LHCN-M2 (cell line): ENCODE data around the gene MACROD2. TPM values are rescaled to one million over a fixed set of nuclear protein-coding genes. Genes with fewer than 3 reads are reported as not detected.

Source experiments
- DNase-seq: peaks from one replicate; pipeline ENCODE4 v3.0.0-alpha.2; 2012; ENCODE audit warnings: low read depth
- total RNA-seq: library from RNA; depleted of rRNA; stranded (reverse); fragments of >200 nt; gene quantifications from 2 replicates; pipeline ENCODE4 v1.2.3, GENCODE V29; 2014

MACROD2 gene
- total RNA-seq, 1 experiment from 2014 or later: 1.1 TPM

DNA sequence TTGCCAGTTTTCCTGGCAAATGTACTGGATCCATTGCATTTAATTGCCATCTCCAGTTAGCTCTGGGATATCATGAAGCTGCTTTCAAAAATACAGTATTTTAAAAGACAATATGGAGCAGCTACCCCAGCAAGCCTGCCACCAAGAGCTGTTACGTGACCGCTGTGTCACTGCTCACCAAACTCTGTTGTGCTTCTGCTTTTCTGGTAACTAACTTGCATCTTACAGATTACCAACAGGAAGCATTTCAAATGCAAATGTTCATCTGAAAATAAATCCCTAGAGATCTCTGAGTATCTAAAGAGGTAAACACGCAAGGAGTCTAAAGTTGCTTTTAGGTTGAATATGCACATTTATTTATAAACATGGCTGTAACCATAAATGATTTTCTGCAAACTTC lies 1569.7 kb downstream of the MACROD2 start:
- DNase-seq: no peak

DNA sequence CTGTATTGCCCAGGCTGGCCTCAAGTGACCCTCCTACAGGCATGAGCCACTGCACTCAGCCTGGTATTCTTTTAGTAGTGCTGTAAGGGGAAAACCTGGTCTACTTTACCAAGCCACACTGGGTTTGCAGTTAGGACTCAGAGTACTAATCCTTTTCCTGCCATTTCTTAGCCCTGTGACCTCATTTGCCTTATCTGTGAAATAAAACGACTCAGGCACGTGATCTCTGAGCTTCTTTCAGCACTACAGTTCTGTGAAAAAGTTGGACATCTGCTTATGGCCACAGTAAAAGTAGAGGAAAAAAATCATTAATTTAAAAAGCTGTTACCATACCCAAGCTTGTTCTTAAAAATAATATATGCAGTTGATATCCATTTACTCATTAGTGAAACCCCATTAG lies 1570.5 kb downstream of the MACROD2 start:
- no peak for DNase-seq

DNA sequence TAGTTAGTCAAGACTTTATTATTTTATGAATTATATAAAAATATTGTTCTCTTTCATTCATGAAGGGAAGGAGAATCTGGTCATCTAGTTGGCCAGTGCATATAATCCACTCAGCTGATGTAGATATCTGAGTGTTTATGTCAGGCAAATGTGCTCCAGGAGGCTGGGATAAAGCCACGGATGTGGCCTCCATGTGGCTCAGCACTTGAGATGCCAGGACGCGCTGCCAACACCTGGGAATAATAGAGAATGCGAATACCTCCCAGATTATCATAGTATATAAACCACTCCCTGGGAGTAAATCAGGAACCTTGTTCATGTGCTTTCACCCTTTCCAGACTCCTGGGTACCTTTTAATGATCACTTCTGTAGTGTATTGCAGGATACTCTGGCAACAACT lies 1571.9 kb downstream of the MACROD2 start:
- DNase-seq: no peak

DNA sequence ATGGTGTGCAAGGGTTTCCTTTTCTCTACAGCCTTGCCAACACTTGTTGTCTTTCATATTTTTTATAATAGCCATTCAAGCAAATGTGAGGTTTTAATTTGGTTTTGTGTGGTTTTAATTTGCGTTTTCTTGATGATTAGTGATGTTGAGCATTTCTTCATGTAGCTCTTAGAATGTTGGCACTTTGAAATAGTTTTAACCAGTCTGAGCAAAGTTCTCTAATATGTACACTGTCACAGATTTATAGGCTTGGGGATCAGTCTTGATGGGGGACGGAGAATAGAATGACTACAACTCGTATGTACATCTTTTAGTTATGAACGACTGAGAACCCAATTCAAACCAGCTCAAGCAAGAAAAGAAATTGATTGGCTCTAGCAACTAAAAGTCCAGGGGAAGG lies 1574.8 kb downstream of the MACROD2 start:
- no peak for DNase-seq

DNA sequence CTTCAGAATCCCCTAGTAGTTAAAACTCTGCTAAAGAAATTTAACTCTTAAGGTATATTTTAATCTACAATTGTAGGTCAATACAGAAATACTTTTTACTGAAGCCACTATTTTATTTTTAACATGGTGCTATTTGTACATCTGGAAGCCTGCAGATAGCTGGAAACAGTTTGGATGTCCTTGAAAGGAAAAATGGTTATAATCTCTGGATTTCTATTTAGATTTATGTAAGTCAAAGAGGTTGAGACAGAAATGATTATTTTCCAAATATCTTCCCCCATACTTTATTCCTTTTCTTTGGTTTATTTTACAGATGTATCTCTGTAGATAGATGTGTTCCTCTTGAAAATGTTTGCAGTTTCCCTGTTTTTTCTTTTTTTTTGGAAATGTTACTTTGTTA lies 1575.7 kb downstream of the MACROD2 start:
- no peak for DNase-seq

DNA sequence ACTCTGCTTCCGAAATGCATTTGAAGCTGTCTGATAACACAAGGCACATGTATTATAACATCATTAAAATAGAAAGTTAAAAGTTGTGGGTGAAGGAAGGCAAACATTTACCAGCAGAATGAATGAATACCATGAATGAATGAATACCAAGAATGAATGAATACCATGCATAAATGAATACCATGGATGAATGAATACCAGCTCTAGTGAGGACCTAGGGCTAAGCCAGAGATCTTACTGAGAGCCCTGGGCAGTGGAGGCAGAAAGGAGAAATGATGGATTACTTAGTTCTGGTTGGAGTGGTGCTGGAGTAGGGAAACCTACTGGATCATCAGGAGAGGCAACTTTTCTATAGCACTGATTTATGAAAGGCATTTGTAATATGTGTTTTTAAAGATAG lies 1579.9 kb downstream of the MACROD2 start:
- no peak for DNase-seq

DNA sequence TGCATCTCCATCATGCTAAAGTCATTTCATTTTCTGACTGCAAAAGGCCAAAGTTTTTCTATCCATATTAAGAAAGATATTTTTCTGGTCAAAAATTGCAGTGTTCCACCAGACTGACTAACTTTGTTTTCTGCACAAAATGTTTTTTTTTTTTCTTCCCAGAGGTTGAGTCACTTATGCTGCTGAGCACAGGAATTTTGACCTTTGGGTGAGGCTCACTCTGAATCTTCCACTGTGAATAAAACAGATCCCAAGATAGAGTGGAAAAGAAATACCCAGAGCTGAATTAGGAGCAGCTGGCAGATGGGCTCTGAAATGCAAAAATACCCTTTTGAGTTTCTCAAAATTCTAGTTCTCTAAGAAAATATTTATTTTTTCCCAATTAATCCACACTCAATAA lies 1581.1 kb downstream of the MACROD2 start:
- DNase-seq: peak; percentile 31

DNA sequence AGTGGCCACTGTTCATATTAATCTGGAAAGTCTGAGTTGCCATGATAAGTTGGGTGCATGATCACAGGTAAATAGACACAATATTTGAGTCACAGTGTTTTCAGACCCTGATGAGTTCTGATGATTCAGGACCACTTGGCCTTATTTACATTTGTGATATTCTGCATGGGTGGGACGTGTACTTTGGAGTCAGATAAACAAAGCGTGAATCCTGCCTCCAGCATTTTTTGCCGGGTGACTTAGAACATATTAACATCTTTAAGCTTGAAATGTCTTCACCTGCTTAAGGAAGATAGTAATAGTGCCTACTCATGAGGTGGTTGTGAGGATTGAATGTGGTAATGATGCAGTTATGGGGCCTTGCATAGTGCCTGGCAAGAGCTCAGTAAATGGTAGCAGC lies 1582.8 kb downstream of the MACROD2 start:
- no peak for DNase-seq

DNA sequence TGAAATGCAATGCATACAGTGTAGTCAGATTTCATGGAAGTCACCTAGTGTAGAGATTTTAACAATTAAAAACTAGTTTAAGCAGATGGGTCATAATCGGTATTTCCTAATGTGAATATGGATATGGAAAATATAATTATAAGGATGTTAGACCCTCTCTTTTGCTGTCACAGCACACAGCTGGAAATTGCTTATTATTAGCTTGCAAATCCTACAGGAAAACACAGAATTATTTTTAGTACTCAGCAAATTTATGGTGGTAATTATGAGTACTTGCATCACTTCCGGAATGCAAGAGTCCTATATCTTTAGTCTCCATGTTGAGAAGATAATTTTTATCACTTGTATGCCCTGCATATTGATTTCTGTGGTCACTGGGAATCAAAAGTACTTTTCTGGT lies 1584.4 kb downstream of the MACROD2 start:
- DNase-seq: no peak

DNA sequence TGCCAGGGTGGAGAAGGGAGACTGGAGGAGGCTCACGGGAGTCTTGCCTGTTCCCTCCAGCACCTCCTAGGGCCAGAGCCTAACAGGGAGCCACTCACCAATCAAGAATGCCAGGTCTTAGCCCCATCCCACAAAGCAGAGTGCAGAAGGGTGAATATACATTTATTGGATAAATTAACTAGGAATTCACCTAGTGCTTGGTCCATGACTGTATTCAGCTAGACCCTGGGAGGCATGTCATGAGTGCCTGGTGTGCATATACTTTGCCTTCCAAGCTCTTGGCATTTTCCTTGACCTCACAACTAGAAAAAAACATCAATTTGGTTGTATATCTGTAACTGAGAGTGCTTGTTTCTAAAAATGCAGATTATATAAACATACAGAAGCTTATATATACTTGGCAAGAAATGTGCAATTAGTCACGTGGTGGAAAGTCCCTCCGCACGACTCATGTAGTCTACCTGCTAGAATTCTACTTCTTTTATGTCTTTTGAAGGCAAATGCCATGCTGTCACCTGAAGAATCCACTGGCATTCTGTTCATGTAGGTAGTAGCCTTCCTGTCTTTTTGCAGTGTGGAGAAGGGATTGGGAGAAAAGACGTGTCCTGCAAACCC lies 1586.9 kb downstream of the MACROD2 start:
- no peak for DNase-seq

DNA sequence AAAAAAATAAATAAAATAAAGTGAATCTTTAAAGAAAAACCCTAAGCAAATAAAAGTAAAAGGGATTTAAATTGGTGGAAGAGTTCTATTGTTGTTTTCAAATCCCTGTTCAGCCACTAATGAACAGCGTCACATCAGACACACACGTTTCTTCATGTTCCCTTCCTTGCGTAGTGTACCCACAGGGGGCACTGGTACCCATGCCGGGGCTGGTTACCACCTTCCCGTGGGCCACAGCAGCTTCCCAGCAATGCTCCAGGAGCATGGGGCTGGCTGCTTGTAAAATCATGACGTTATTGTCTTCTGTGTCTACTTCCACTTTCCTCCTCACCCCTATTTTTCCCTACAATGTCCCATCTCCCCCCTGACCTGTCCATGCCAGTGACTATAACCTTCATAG lies 1589.2 kb downstream of the MACROD2 start:
- DNase-seq: no peak

DNA sequence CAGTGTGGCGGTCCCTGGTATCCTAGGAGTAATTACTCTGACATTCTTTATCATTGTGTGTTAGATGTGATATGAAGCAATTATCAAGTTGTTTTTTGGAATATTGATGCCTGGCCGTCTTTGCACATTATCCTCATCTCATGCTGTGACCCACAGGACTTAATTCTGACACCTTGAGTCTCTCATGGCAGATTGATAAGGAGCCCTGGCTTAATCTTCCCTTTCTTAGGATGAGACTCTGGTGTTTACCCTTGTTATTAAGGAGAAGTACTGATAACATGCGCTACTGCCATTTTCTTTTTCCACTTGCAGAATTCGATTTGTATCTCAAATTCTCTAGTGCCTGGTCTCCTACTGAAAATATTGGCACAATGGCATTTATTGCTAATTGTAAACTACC lies 1597.8 kb downstream of the MACROD2 start:
- DNase-seq: no peak

DNA sequence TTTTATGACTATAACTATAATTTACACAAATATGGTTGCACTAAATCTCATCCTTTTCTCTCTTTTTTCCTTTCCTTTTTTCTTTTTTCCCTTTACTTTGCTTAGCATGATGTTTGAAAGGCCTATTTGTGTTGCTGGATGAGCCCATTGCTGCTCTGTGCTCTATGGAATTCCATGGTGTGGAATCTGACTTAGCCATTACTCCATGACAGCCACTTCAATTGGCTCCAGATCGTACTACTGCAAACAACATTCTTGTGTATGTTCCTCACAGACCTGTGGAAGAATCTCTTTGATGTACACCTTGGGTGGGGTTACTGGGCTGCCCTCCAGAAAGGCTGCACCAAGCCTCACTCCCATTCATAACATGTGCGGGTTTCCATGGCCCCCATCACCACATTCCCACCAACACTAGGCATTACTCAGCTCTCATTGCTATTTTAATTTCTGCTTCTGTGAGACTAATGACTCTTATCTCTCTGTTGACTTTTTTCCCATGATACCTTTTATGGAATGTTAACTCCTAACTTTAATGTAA lies 1598.9 kb downstream of the MACROD2 start:
- DNase-seq: no peak

DNA sequence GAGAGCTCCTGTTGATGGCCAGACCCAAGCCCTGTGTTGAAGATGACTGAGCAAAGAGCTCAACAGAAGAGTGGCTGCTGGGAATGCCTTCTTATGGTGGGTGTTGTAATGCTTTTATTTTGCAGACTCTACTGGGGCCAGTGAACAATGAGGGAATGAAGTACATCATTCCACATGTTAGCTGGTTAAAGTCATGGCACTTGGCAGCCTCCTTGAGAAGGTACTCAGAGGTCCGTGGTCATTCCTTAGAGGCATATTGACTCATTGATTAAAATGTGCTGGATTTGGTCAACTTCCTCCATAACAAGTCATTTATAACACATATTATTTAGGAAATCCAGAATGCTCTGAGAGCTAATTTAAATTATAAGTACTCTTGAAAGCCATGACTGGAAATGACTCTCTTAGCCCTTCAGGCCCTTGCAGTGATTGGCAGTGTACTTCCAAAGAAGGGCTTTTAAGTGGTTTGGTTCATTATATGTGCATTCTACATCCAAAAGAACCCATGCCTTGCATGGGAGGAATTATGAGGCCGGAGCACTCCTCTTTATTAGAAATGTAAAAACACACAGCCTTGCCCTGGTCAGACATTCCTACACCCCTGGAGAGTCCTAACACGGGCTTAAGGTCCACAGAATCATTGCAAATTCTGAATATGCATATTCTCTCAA lies 1601.0 kb downstream of the MACROD2 start:
- no peak for DNase-seq

DNA sequence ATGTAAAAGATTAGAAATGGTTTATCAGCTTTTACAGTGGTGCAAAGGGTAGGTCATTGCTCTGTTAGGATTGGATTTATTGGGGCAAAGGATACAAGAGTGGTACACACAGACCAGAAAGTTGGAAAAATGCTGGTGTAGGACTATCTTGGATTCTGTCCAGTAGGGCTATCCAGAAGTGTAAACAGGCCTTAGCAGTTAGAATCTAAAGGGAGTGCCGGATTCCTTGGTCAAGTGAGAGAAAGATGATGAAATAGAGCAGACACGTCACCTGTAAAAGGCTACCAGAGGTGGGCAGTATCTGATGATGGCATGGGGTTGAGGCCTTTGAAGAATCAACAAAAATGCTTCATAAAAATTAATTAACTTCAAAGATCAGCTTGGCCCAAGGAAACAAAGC lies 1602.0 kb downstream of the MACROD2 start:
- no peak for DNase-seq

DNA sequence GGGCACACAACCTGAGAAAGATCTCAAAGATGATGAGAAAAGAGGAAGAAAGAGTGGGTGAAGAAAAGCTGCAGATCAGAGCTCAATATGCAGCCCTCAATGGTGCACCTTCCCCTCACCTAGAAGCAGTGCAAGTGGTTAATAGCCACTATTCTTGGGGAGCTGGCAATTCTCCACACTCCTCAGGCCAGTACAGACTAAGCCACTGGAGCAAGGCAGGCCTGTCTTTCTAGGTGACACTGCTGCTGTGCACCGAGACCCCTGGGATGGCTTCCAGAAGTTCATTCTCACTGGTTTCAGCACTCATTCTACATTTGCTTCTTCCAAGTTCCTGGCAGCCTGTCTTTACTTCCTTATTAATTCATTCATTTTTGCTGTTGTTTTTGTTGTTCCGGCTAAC lies 1604.6 kb downstream of the MACROD2 start:
- no peak for DNase-seq

DNA sequence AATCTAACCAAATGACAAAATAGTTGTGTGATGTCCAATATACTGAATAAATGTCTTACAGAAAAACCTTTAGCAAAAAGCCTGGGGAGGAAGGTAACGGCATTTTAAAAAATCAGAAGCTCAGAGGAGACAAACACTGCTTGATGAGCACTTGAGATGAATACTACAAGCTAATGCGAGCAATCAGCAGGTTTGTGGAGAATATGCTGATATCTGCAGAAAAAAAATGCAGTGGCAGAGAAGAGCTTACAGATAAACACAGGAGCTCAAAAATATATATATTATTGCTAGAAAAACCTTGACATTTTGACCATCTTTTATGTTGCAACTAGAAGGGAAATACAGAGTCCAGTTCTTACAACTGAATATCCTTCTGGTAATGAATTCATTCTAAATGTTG lies 1605.2 kb downstream of the MACROD2 start:
- no peak for DNase-seq

DNA sequence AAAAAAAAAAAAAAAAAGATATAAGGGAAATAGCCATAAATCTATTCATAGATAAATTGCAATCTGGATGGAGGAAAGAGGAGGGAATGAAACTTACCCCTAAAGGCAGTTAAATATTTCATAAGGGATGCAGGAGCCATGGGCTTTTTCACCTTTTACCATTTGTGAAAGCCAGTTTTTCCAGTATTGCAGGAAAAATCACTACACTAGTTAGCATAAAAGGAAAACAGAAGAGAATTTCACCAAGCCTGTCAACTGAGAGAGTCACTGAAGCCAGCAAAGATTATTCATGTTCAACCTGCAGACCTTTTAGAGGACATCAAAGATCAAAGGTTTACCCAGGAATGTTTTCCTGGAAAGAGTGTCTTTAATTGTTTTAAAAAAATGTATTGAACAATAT lies 1608.2 kb downstream of the MACROD2 start:
- DNase-seq: no peak

DNA sequence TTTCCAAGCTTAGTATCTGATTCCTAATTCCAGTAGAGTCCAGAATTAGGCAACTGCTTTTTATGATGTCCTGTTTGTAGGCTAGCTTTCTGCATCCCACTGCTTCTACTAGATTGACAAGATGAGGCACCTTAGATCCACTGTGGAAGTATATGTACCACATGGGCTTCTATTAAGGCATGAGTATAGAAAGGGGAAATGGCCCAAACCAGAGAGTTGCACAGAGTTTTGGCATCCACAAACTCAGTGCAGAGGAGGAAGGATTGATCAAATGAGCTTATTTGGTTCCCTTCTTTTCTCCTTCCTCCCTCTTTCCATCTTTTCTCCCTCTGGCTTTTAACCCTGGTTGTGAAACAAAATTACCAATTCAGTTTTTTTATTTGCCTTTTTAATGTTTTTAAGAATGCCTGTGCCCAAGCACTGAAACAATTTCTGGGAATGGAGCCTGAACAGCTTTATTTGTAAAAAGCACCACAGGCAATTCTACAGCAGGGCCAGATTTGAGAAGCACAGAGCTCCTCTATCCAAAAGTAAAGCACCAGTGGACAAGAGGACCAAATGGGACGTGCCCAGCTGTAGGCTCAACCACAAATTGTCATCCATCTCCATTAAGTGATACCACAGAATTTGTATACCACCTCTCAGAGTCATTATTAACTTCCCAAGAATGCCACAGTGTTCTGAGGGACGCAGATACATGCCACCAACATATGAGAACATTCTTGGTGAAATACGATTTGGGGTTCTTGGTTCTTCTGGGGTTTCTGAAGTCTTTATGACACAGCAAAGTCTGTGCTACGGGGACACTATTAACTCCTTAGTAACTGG lies 1608.9 kb downstream of the MACROD2 start:
- no peak for DNase-seq

DNA sequence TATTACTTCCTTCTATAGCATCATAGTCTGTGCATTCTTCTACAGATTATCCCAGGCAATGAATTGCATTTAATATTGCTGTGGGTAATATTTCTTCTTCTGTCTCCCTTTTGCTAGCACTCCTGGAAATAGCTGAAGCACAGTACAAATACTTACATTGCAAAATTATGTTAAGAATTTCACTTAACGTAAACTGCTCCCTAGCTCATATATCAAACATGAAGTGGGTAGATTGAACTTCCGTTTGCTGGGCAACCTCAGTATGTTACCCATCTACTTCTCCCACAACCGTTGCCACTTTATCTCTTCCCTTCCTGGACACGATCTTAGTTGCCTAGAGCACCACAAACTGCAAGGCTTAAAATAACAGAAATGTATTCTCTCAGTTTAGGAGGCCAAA lies 1614.6 kb downstream of the MACROD2 start:
- no peak for DNase-seq

DNA sequence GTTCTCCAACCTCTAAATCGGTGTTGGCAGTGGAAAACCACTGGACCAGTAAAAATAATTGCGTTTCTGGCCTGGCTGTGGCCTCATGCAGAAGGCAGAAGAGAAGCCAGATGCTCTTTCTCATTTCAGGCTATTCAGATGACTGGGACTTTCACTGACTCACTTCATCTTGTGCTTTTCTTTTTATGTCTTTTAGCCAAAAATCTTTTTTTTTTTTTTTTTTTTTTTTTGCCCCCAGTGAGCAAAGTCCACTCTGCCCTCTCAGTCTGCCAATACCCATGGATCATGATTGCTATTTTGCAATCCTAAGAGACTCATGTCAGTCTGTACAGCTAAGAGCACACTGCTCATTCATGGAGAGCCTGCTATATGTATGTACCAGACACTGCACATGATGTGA lies 1615.5 kb downstream of the MACROD2 start:
- no peak for DNase-seq

DNA sequence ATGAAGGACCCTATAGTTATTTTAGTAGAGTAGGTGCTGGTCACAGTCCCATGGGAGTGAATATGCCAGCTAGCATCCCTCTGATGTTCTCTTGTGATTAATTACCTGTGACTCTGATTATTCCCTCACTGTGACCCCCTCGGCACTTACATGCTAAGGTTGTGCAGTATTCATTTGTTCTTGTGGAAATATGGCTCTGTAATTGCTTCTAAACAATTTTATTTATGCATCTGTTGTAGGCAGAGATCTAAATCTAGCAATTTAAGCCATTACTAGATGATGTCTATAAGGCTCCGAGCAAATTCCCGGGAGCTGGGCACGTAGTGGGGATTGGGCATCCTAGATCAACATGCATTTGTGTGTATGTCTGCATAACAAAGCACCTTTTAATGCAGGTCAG lies 1616.2 kb downstream of the MACROD2 start:
- no peak for DNase-seq

DNA sequence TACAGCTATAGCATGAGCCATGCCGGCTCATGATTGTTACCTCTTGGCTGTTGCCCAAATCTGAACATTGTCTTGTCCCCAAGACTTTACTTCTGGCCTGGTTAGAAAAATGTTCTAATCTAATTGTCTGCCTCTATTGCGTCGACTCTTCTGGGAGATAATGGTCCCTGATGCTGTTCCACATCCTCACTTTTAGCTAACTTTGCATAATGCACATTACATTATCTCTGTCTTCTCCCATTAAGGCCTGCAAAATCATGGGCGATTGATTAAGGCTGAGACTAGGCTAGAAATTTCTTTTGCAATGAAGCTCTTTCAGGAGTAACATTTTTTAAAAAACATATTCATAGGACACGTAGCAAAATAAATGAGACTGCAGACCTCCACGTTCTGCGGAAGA lies 1616.9 kb downstream of the MACROD2 start:
- DNase-seq: no peak
